Dermis blood vessel endothelial cell (primary cell): ENCODE results near the gene MRTFB. TPM values are rescaled to one million over a fixed set of nuclear protein-coding genes. Genes with fewer than 3 reads are reported as not detected.
"Not testable (repeated sequence)": the region's sequence is repeated elsewhere in the genome, so short reads cannot be mapped to it uniquely, and the experiment has no call there.

Experiments used
- DNase-seq: peaks from one replicate; pipeline ENCODE4 v3.0.0; 2010
- total RNA-seq: library from RNA; depleted of rRNA; stranded (reverse); fragments of >200 nt; gene quantifications from 2 replicates; pipeline ENCODE4 v1.2.3, GENCODE V29; 2014

The MRTFB gene
- total RNA-seq, 1 donor from 2014 or later: 20.8 TPM

GRCh38 chr16:14105760-14106375 is 34.7 kb downstream of the MRTFB start:
- no peak for DNase-seq

GRCh38 chr16:14106457-14106856 is 35.3 kb downstream of the MRTFB start:
- no peak for DNase-seq

GRCh38 chr16:14106961-14107360 is 35.8 kb downstream of the MRTFB start:
- DNase-seq: no peak

GRCh38 chr16:14109077-14109775 is 38.1 kb downstream of the MRTFB start:
- DNase-seq: peak; percentile 69

- peak; percentile 48 for DNase-seq
These were observed 38.9 kb downstream of the MRTFB start for GRCh38 chr16:14109782-14110727.

GRCh38 chr16:14110728-14111251 is 39.7 kb downstream of the MRTFB start:
- no peak for DNase-seq

GRCh38 chr16:14111713-14112538 is 40.8 kb downstream of the MRTFB start:
- peak; percentile 68 for DNase-seq

- DNase-seq: no peak
These were observed 41.4 kb downstream of the MRTFB start for GRCh38 chr16:14112539-14112856.

- DNase-seq: peak; percentile 43
These were observed 42.2 kb downstream of the MRTFB start for GRCh38 chr16:14113344-14113743.

- DNase-seq: no peak
These were observed 45.9 kb downstream of the MRTFB start for GRCh38 chr16:14117051-14117450.

- no peak for DNase-seq
These were observed 48.7 kb downstream of the MRTFB start for GRCh38 chr16:14119799-14120198.

- no peak for DNase-seq
These were observed 49.2 kb downstream of the MRTFB start for GRCh38 chr16:14120335-14120734.

GRCh38 chr16:14121142-14121541 is 50.0 kb downstream of the MRTFB start:
- no peak for DNase-seq

GRCh38 chr16:14121872-14122271 is 50.8 kb downstream of the MRTFB start:
- DNase-seq: no peak

GRCh38 chr16:14122430-14122829 is 51.3 kb downstream of the MRTFB start:
- not testable (repeated sequence) for DNase-seq

- peak; percentile 20 for DNase-seq
These were observed 54.0 kb downstream of the MRTFB start for GRCh38 chr16:14125000-14125681.

GRCh38 chr16:14125708-14126107 is 54.6 kb downstream of the MRTFB start:
- DNase-seq: peak; percentile 57

GRCh38 chr16:14128097-14128496 is 57.0 kb downstream of the MRTFB start:
- no peak for DNase-seq

GRCh38 chr16:14129502-14129901 is 58.4 kb downstream of the MRTFB start:
- DNase-seq: no peak

GRCh38 chr16:14131774-14132695 is 60.9 kb downstream of the MRTFB start:
- no peak for DNase-seq

GRCh38 chr16:14132696-14133048 is 61.6 kb downstream of the MRTFB start:
- no peak for DNase-seq
